ENCODE data around the gene DIP2C. TPM values are rescaled to one million over a fixed set of nuclear protein-coding genes. Genes with fewer than 3 reads are reported as not detected.

DIP2C gene
- polyA plus RNA-seq, 3 donors, result 0.11 TPM; not detected in 2

DNA sequence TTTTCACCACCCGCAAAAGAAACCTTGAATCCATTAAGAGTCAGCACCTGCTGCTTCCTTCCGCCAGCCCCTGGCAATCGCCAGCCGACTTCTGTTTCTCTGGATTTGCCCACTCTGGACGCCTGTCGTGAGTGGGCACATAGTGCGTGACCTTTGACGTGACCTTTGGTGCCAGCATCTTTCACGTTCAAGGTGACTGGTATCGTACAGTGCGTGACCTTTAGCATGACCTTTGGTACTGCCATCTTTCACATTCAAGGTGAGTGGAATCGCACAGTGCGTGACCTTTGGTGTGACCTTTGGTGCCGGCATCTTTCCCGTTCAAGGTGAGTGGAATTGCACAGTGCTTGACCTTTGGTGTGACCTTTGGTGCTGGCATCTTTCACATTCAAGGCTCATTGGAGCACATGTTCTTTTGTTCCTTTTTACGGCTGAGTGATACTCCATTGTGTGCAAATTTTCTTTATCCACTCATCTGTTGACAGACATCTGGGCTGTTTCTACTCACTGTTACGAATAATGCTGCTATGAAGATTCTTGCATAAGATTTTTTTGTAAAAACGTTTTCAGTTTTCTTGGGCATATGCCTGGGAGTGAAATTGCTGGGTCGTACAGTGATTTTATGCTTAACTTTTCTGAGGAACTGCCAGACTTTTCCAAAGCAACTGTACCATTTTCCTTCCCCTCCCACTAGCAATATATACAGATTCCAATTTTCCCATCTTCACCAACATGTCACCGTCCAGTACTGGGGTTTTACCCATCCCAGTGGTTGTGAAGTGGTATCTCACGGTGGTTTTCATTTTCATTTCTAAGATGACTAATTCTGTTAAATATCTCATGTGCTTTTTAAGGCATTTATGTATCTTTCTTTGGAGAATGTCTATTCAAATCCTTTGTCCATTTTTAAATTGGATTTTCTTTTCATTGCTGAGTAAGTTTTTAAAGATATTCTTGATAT is 145.3 kb downstream of the DIP2C start:
- H3K4me1 Mint-ChIP-seq, result no peaks in the 10 kb centered on the region
- Histone ChIP-seq H3K27me3 (ENCODE audit: control insufficient read depth in 2 of 2, insufficient read depth in 2 of 2, low read length in 2 of 2) (peaks cover 2 to 5% of the 10 kb centered on the region in 2 donors), H4K20me1 (ENCODE audit: insufficient read depth, low read length) (no peaks in the 10 kb centered on the region), H2AFZ (ENCODE audit: insufficient read depth, low read depth, low read length, poor library complexity, severe bottlenecking) (no peak overlapping the region), H3K36me3 (replicated peaks in 1 of 2; ENCODE audit: control insufficient read depth in 1 of 2, insufficient read depth in 2 of 2, low read length in 2 of 2) (no peaks in the 10 kb centered on the region), H3K9me3 (replicated peaks in 1 of 2; ENCODE audit: control insufficient read depth in 1 of 2, insufficient read depth in 1 of 2, low read length in 2 of 2) (no peaks in the 10 kb centered on the region), H3K9ac (ENCODE audit: insufficient read depth, low read length, poor library complexity, severe bottlenecking) (no peak overlapping the region), H3K4me1 (ENCODE audit: control insufficient read depth in 1 of 2, insufficient read depth in 2 of 2, low read length in 2 of 2) (no peaks in the 10 kb centered on the region), H3K4me3 (replicated peaks in 1 of 3; ENCODE audit: low read depth in 2 of 3, low read length in 3 of 3) (no peak overlapping the region), H3K79me2 (ENCODE audit: insufficient read depth, low read length) (no peaks in the 10 kb centered on the region), H3K27ac (ENCODE audit: low read depth in 1 of 2, low read length in 2 of 2) (no peak overlapping the region), H3K4me2 (replicated peaks; ENCODE audit: extremely low read depth, low read length, poor library complexity, severe bottlenecking) (no peak overlapping the region)
- peaks cover 20 to 32% (median 31%) of the 10 kb centered on the region in 3 donors for H3K27me3 Mint-ChIP-seq (ENCODE audit: low read depth in 3 of 3)
- H3K36me3 Mint-ChIP-seq, result no peaks in the 10 kb centered on the region
- no peak for DNase-seq
- intact Hi-C loops (cut with micrococcal nuclease), result no loop called here
- TF ChIP-seq CTCF (IDR thresholded peaks at IDR 0.05), result no peak
- H3K9me3 Mint-ChIP-seq, result peaks cover 0 to 2% (median 0%) of the 10 kb centered on the region in 7 donors
- WGBS (ENCODE audit: insufficient coverage), result 96% methylated on average over 15 of the region's 21 CpGs
- no peak overlapping the region for H3K4me3 Mint-ChIP-seq
- no peak overlapping the region for H3K27ac Mint-ChIP-seq

GRCh38 chr10:543131-543530 is 146.3 kb downstream of the DIP2C start:
- intact Hi-C loops (cut with micrococcal nuclease), result no loop called here
- TF ChIP-seq CTCF (IDR thresholded peaks at IDR 0.05), result no peak

More at GRCh38 chr10:543131-543530, 146.3 kb downstream of the DIP2C start:
- H4K20me1 ChIP-seq (ENCODE audit: insufficient read depth, low read length), result no peaks in the 10 kb centered on the region
- H3K4me3 ChIP-seq (replicated peaks in 1 of 3; ENCODE audit: low read depth in 2 of 3, low read length in 3 of 3), result no peak overlapping the region
- no peaks in the 10 kb centered on the region for H3K36me3 Mint-ChIP-seq
- 94% methylated on average over 9 of the region's 13 CpGs for WGBS (ENCODE audit: insufficient coverage)
- H3K9me3 Mint-ChIP-seq, result peaks cover 0 to 2% (median 0%) of the 10 kb centered on the region in 7 donors
- no peak overlapping the region for H3K4me2 ChIP-seq (replicated peaks; ENCODE audit: extremely low read depth, low read length, poor library complexity, severe bottlenecking)
- H3K4me1 ChIP-seq (ENCODE audit: control insufficient read depth in 1 of 2, insufficient read depth in 2 of 2, low read length in 2 of 2), result no peaks in the 10 kb centered on the region
- H3K27me3 ChIP-seq (ENCODE audit: control insufficient read depth in 2 of 2, insufficient read depth in 2 of 2, low read length in 2 of 2), result peaks cover 2 to 5% of the 10 kb centered on the region in 2 donors
- H3K27ac ChIP-seq (ENCODE audit: low read depth in 1 of 2, low read length in 2 of 2), result no peak overlapping the region
- H3K4me3 Mint-ChIP-seq, result no peak overlapping the region
- H3K27me3 Mint-ChIP-seq (ENCODE audit: low read depth in 3 of 3), result peaks cover 16 to 30% (median 26%) of the 10 kb centered on the region in 3 donors
- no peaks in the 10 kb centered on the region for H3K36me3 ChIP-seq (replicated peaks in 1 of 2; ENCODE audit: control insufficient read depth in 1 of 2, insufficient read depth in 2 of 2, low read length in 2 of 2)
- DNase-seq, result no peak
- H3K27ac Mint-ChIP-seq, result no peak overlapping the region
- no peaks in the 10 kb centered on the region for H3K9me3 ChIP-seq (replicated peaks in 1 of 2; ENCODE audit: control insufficient read depth in 1 of 2, insufficient read depth in 1 of 2, low read length in 2 of 2)
- no peaks in the 10 kb centered on the region for H3K79me2 ChIP-seq (ENCODE audit: insufficient read depth, low read length)
- no peaks in the 10 kb centered on the region for H3K4me1 Mint-ChIP-seq
- no peak overlapping the region for H2AFZ ChIP-seq (ENCODE audit: insufficient read depth, low read depth, low read length, poor library complexity, severe bottlenecking)
- H3K9ac ChIP-seq (ENCODE audit: insufficient read depth, low read length, poor library complexity, severe bottlenecking), result no peak overlapping the region

Measured in CD14-positive monocyte (primary cell).